BE2C (cell line): ENCODE results near the gene SMIM33.
"Not testable (repeated sequence)": the region's sequence is repeated elsewhere in the genome, so short reads cannot be mapped to it uniquely, and the experiment has no call there.

ENCODE experiments used
- DNase-seq: peaks from one replicate; pipeline ENCODE4 v3.0.0-alpha.2; 2020
- H3K27me3 ChIP-seq: fragments of 250-450 bp; sonication (Bioruptor Pico); 2 replicates; pipeline ENCODE4 v1.5.1; 2020; ENCODE audit warnings: mild to moderate bottlenecking
- H3K36me3 ChIP-seq: fragments of 250-450 bp; sonication (Bioruptor Pico); 2 replicates; pipeline ENCODE4 v1.5.1; 2020; ENCODE audit warnings: mild to moderate bottlenecking
- H3K4me1 ChIP-seq: fragments of 250-450 bp; sonication (Bioruptor Pico); 2 replicates; pipeline ENCODE4 v1.5.1; 2020
- H3K4me3 ChIP-seq: 2 replicates; pipeline ENCODE4 v1.5.1; 2011; ENCODE audit warnings: low read depth, low read length
- H3K9me3 ChIP-seq: fragments of 250-450 bp; sonication (Bioruptor Pico); 2 replicates; pipeline ENCODE4 v1.5.1; 2020
- TF ChIP-seq, protein P1 (sequence below): IDR thresholded peaks from 2 replicates; pipeline ENCODE4 v1.5.1; 2012; ENCODE audit warnings: mild to moderate bottlenecking, low read depth, low read length

SMIM33 gene

GRCh38 chr5:139512786-139513390 lies 42.1 kb downstream of the SMIM33 start:
- no peak for DNase-seq
- TF ChIP-seq, protein P1, sequence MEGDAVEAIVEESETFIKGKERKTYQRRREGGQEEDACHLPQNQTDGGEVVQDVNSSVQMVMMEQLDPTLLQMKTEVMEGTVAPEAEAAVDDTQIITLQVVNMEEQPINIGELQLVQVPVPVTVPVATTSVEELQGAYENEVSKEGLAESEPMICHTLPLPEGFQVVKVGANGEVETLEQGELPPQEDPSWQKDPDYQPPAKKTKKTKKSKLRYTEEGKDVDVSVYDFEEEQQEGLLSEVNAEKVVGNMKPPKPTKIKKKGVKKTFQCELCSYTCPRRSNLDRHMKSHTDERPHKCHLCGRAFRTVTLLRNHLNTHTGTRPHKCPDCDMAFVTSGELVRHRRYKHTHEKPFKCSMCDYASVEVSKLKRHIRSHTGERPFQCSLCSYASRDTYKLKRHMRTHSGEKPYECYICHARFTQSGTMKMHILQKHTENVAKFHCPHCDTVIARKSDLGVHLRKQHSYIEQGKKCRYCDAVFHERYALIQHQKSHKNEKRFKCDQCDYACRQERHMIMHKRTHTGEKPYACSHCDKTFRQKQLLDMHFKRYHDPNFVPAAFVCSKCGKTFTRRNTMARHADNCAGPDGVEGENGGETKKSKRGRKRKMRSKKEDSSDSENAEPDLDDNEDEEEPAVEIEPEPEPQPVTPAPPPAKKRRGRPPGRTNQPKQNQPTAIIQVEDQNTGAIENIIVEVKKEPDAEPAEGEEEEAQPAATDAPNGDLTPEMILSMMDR: no peak
- no peak overlapping the region for H3K4me3 ChIP-seq
- peaks cover 3% of the 10 kb centered on the region; the same call in 1 of the 2 replicates for H3K4me1 ChIP-seq
- no peaks in the 10 kb centered on the region for H3K27me3 ChIP-seq
- H3K36me3 ChIP-seq: no peaks in the 10 kb centered on the region
- H3K9me3 ChIP-seq: no peaks in the 10 kb centered on the region

DNA sequence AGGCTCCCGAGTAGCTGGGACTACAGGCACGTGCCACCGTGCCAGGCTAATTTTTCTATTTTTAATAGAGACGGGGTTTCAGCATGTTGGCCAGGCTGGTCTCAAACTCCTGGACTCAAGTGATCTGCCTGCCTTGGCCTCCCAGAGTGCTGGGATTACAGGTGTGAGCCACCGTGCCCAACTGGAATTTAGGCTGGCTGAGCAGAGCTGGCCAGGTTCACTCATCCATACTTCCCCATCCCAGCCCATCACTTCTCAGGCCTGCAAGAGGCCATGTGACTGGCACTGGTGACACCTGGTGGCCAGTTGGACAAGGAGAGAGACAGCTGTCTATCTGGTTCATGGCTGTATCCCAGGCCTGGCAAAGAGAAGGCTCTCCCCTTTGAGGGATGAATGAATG lies 42.6 kb downstream of the SMIM33 start:
- not testable (repeated sequence) for H3K9me3 ChIP-seq, H3K4me3 ChIP-seq, H3K27me3 ChIP-seq, H3K36me3 ChIP-seq, H3K4me1 ChIP-seq
- TF ChIP-seq, protein P1: peak; percentile 90
- peak; percentile 92 for DNase-seq

DNA sequence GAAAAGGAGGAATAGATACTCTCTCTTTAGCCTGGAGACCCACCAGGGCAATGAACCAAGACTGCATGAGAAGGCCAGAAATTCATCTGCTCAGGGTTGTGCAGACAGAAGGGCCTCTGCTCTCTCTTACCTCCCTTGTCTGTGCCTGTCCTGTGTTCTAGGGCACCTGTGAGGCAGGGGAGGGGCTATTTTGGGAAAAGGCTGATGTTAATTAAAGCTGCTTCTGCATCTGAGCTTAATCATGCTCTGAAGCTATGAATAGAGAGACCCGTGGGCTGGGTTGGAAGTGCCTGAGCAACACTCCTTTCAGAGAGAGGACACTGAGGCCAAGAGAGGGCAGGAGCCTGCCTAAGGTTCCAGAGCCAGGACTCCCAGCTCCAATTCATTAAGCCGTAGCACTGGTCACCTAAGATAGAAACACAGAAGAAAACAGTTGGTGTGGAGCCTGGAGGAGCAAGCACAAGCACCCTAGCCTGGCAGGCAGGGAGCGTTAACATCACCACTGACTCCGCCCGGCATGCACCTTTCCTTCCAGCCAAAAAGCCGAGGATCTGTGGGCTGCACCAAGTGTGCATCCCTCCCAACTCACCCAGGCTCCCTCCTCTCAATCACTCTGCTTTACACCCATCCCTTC lies 43.2 kb downstream of the SMIM33 start:
- H3K27me3 ChIP-seq: no peaks in the 10 kb centered on the region
- no peak for DNase-seq
- H3K4me3 ChIP-seq: no peak overlapping the region
- peaks cover 8% of the 10 kb centered on the region for H3K4me1 ChIP-seq
- TF ChIP-seq, protein P1: no peak
- no peaks in the 10 kb centered on the region for H3K9me3 ChIP-seq
- no peaks in the 10 kb centered on the region for H3K36me3 ChIP-seq

GRCh38 chr5:139514486-139514856 lies 43.7 kb downstream of the SMIM33 start:
- no peak overlapping the region for H3K4me3 ChIP-seq
- TF ChIP-seq, protein P1: no peak
- H3K9me3 ChIP-seq: no peaks in the 10 kb centered on the region
- no peaks in the 10 kb centered on the region for H3K36me3 ChIP-seq
- no peaks in the 10 kb centered on the region for H3K27me3 ChIP-seq
- no peak for DNase-seq
- peaks cover 8% of the 10 kb centered on the region for H3K4me1 ChIP-seq

DNA sequence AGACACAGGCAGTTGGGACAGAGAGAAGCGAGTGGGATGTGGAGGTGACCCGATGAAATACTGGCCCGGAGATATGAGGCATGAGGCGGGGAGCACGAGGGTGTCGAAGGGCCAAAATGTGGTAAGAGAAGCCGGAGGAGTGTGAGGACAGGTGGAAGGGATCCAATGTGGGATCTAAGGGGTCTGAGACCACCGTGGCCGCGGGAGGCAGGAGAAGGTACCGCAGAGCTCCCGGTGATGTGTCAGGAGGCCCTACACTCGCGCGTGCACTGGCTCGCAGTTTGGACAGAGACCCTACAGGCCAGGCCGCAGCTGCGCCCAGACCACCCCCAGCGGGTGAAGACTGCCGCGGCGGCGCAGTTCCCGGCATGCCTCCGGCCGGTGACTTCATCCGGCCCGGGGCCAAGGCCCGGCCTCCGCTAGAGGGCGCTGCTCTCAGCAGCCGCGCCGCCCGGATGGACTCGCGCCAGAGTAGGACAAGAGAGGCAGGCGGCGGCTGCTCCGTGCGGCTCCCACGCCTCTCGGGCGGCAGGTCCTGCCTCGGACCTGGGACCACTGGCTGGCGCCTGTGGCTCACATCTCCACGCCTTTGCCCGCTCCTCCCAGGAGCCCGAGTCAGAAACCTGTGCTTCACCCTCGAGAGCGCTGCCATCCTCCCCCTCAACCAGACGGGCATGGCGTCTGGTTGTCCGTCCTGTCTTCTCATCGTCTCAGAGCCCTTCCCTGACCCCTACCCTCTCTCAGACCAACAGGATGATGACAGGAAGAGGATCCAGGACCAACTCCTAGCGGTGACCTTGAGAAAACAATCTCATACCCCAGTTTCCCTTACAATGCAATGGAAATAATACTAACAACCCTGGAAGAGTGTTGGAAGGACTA lies 47.1 kb downstream of the SMIM33 start:
- DNase-seq: peak; percentile 95
- Histone ChIP-seq H3K27me3 (no peaks in the 10 kb centered on the region), H3K4me1 (peaks cover 8% of the 10 kb centered on the region), H3K36me3 (no peaks in the 10 kb centered on the region), H3K4me3 (peak overlapping the region; percentile 65), H3K9me3 (no peaks in the 10 kb centered on the region)
- TF ChIP-seq, protein P1: peak; percentile 91
